Colon (tissue), 2 donors: ENCODE data around the gene DNAJC1.

Experiments used
- FAIRE-seq: peaks from 2 replicates; lab custom pipeline; 2012; peaks lifted over from hg19 to GRCh38; lab: Jason Lieb, UNC
- donor health status: control.
- donor health status: control.

DNAJC1 gene

DNA sequence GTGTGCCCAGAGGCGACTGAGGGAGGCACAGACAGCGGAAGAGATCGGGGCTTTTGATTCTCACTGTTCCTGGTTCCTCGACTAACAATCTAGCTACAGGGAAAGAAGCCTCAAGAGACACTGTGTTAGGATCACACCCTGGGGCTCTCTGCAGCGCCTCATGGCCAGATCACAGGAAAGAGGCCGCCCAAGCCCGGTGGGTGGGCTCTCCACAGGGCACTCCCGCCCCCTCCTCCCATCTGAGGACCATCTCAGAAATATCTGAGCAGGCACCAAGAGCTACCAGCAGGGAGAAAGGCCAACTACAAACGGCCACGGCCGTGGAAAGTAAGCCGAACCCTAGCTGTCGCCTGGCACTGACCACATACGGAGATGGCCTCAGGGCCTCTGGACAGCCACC is 245.3 kb downstream of the DNAJC1 start:
- no peak for FAIRE-seq

DNA sequence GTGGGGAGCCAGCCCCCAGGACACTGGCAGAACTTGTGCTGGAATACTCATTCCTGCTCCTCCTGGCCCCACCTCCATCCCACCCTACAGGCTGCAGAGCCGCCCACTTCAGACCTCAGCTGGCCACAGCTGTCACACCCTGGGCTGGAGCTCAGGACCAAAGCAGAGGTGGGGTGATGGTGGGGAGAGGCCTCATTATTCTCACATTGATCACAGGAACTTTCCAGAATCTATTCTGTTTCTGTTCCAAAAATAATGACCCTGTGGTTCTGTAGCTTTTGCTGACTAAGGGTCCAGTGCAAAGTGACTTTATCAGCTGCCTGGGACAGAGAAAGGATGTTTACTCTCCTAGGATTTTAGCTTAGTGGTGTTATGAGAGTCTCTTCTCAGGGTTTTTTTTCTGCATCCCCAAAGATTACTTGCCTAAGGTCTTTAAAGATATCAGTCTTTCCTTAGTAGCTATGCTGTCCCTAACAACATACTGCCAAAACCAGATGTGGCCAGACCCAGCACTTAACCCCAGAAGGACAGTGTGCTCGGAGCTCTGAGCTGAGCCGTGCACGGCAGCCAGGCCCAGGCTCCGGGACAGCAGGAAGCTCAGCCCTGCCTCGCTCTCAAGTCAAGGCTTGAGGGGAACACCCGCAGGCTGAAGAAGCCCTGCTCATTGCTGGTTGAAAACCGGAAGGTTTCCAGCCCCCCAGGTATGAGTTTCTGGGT is 246.2 kb downstream of the DNAJC1 start:
- FAIRE-seq: no peak

DNA sequence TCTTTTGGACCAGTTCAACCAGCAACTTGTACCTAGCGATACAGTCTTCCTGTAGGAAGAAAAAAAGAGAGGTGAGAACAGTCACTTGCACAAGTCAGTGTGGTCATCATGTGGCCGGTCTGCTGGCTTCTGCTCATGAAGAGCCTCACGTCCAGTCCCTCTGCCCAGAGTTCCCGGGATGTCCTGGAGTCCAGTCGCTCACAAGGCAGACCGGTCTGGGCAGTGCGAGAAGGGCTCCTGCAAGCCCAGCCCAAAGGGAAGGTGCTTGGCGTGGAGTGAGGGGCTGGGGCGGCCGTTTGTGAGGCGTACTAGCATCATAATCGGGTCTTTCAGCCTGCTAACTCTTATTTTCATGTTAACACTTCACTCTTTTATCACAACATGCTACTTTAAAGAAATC is 246.8 kb downstream of the DNAJC1 start:
- FAIRE-seq: no peak

DNA sequence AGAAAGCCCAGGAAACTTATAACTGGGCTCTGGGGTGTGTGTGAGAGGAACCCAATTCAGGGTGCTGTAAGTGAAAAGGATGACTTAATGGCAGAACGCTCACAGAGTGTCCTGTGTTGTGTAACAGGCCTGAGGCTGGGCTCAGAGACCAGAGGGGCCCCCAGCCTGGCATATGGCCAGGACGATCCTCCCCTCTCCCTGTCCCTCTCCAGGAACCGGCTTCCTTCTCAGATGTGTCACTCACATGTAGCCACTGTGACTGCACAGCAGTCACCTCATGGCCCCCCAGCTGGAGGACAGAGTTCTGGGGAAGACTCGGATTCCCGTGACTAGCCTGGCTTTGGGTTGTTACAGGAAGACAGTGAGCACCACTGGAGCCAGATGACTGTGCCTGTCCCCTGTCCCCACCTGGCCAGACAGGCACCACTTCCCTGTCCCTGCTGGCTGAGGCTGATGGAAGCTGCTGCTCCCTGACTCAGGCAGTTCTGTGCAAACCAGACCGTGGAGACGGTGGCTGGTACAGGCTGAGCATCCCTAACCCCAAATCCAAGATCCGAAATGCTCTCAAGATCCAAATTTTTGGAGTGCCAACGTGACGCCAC is 249.0 kb downstream of the DNAJC1 start:
- no peak for FAIRE-seq

DNA sequence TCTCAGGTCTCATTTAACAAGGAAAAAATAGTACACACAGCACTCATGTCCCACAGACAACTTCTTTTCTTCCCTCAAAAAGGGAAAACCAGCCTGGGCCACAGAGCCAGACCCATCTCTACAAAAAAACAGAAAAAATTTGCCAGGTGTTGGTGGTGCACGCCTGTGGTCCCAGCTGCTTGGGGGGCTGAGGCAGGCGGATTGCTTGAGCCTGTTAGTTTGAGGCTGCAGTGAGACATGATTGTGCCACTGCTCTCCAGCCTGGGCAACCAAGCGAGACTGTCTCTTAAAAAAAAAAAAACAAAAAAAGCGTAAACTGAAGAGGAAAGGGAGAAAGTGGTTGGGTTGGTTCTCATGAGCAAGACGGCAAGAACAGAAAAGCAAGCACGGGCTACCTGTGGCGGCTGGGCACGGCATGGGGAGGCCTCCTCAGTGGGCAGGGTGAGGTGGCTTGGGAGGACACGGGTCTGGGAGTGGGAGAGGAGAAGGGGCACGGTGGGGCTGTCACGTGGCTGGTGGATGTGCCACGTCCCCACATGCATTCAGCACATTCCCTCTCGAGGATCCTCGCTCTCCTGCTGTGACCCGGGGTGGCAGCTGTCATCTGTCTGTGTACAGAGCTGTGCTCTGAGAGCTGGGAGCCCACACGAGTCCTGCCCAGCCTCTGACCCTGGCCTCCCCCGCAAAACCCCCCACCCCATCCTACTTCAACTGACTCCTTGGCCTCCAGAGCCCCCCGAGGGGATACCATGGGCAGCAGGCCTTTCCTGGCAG is 249.8 kb downstream of the DNAJC1 start:
- FAIRE-seq: no peak

DNA sequence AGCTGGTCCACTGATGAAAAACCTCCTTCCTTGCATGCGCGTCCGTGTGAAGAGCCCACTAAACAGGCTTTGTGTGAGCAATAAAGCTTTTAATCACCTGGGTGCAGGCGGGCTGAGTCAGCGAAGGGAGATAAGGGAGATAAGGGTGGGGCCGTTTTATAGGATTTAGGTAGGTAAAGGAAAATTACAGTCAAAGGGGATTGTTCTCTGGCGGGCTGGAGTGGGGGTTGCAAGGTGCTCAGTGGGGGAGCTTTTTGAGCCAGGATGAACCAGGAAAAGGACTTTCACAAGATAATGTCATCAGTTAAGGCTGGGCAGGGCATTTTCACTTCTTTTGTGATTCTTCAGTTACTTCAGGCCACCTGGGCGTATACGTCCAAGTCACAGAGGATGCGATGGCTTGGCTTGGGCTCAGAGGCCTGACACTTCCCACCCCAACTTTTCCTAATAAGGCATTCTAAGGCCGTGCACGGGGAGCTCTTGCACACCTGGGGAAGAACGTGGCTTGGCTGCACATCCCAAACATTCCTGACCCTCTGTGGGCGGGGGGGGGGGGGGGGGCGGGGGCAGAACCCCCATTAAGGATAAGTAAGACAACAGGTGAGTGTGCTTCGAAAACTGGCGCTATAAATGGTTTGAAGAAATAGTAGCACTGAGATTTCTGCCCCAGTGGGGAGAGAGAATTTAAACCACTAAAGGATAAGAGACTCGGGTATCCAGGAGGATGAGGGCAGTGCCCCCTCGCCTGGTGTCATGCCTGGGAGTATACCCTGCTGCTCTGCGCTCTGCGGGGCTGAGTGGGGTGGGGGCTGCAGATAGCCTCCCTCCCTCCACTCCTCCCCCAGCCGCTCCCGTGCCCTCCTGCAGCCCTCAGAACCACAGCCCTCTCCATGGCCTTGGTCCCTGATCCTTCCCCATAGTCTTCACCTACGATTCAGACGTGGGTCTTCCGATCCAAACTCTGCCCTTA is 251.9 kb downstream of the DNAJC1 start:
- no peak for FAIRE-seq

DNA sequence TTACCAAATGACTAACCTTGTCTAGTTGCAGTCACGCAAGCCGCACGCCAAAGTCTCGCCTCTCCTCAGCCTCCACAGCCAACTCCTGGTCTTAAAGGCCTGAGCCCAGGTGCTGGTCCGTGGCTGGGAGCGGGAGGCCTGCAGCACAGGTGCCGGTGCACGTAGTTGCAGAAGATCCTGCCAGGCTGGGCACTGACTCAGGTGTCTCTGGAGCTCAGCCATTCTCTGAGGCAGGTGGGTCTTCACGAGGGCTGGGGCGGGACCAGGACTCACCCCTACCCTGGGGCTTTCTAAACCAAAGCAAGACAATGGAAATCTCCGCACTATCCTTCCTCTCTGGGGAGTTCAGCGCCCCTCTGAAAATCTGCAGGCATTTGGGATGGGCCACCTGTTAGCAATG is 253.1 kb downstream of the DNAJC1 start:
- no peak for FAIRE-seq

DNA sequence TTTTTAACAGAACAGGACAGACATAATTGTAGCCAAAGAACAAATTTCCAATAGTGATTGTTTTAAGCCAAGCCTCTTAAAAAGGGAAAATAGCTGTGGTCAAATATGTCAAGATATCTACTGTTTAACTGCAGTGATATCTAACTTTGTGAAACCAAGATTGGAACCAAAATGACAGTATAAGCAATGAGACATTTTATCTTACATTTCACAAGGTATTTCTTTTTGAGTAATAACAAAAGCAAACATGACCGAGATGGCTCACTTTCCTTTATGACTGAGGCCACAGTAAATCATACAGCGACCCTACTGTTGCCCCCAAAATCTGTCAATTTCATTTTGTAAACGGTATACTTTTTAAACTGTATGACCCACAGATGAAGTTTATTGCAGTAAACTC is 253.7 kb downstream of the DNAJC1 start:
- FAIRE-seq: no peak

DNA sequence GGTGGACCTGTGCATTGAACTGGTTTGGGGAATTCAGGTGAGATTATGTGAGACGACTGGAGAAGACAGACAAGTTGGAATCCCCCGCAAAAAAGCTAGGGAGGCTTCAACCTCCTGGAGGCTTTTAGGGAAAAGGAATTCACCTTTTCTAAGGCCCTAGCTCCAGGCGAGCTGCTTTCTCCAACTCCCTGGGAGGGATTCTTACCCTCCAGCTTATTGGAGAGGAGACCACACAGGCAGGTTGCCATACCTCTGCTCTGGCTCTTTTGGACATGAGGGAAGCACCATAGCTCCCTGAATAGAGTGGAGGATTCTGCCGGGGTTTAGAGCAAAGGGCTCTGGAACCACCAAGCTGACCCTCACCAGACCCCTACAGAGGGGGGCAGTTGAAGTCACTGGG is 255.7 kb downstream of the DNAJC1 start:
- FAIRE-seq: no peak

DNA sequence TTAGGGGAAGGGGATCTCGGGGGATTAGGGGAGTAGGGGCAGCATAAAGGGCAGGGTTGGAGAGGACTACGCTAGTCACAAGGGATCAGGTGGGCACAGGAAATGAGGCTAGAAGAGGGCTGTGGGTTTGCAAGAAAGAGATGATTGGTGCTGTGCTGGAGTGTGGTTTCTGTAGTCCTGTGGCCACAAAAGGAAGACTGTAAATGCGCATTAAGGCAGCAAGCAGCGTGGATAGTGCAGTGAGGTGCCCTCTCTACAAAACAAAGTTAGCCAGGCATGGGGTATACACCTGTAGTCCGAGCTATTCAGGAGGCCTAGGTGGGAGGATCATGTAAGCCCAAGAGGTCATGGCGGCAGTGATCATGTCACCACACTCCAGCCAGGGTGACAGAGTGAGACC is 257.4 kb downstream of the DNAJC1 start:
- FAIRE-seq: no peak

DNA sequence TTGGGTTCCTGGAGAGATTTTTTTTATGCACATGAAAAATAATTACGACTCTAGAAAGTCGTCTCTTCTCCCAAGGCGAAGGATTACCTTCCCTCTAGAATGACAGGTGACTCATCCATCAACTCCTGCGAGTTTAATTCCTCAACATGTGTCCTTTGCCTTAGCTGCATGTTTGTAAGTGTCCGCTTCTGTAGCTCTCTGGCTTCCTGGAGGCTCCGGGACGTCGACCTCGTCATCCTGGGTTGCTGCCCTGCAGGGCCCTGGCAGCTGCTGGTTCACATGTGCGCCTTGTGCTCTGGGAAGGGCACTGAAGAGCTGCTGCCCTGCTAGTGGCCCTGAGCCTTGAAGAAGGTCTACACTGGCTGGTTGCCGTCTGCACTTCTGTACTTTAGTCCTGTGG is 259.3 kb downstream of the DNAJC1 start:
- no peak for FAIRE-seq

DNA sequence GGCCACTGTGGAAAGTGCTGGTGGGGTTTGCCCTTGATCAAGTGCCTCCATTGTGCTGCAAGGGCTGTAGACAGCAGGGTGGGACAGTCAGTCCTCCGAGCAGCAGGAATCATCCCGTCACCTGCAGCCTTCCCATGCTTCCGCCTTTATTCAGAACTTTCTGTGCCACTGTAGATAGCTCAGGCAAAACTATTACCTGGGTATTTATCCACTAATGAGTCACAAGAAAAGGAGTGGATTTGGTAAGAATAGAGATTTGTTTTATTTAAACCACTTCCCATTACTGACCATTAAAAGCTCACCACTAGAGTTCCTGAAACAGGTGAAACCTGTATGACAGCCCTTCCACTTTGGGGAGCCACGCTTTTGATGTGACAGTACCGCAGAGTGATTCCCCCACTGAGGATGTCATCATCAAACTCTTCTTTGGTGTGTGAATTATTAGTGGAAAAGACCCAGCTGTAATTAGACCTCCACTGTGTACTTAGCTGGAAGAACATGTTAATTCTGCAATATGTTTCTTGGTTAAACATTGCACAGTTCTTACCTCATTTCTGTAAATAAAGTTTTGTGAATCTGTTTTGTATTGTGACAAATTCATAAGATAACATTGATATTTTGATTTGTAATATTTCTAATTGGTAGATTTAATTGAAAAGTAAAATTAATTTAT is 260.7 kb downstream of the DNAJC1 start:
- no peak for FAIRE-seq

DNA sequence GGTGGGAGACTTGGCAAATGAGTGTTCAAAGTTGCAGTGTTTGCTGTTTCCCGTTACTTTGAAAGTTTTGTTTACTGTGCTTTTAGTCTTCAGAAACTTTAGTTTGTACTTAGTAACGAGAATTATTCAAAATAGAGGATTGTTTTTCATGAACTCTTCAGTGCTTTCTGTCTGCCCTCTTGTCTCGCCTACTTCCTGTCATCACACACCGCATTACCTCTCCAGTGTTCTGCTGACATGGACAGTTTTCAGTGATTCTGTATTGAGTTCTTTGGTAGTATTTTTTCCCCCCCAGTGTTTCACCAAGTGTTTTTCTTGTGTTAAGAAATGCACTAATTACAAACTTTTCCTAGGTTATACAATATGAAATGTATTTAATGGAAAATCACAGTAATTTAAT is 262.5 kb downstream of the DNAJC1 start:
- no peak for FAIRE-seq

DNA sequence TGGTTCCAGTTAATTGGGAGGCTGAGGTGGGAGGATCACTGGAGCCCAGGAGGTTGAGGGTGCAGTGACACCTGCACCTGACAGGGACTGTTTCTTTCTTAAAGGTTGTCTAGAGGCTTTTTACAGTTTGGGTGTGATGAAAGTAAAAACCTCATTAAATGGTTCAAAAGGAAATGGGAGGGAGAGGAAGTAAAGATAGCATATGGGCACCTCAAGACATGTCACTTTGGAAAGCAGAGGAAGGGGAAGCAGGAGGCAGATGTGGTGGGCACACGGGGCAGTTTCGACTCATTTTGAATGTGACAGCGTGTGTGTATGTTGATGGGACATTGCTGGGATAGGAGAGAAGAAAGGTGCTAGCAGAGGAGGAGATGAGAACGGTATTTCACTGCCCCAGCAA is 266.4 kb downstream of the DNAJC1 start:
- FAIRE-seq: no peak

DNA sequence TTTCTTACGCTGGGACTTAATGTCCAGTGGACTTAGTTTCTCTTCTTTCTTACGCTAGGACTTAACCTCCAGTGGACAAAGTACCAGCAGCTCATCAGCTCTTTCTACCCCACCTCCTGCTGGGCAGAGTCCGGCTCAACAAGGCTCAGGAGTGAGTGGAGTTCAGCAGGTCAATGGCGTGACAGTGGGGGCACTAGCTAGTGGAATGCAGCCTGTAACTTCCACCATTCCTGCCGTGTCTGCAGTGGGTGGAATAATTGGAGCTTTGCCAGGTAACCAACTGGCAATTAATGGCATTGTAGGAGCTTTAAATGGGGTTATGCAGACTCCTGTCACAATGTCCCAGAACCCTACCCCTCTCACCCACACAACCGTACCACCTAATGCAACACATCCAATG is 269.8 kb downstream of the DNAJC1 start:
- no peak for FAIRE-seq

DNA sequence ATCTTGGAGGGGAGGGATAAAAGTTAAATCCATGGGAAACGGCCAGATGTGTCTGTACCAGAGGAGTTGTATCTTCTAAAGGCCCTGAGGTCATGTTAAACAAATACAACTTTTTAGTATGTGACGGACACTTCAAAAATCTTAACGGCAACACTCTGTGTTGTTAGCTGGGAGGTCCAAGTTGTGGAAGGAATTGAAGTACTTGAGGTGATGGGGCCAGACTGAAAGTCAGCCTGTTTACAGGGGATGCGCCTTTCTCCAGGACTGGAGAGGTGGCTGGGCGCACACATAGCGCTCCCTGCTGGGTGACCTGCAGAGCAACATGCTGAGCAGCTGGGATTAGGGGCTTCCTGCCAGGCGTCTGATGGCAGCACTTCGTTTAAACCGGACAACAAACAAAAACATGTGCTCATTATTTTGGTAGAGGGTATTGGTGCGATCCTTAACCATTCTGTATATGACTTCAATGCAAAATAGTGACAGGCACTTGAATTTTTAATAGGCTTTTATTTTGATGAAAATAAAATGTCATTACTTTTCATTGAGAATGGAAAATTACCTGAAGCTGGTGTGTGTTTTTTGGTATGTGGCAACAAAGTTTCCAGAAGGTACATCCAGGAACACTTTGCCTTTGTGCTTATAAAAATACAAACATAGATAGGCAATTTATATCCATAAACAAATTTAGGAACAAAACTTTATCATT is 271.3 kb downstream of the DNAJC1 start:
- FAIRE-seq: no peak

DNA sequence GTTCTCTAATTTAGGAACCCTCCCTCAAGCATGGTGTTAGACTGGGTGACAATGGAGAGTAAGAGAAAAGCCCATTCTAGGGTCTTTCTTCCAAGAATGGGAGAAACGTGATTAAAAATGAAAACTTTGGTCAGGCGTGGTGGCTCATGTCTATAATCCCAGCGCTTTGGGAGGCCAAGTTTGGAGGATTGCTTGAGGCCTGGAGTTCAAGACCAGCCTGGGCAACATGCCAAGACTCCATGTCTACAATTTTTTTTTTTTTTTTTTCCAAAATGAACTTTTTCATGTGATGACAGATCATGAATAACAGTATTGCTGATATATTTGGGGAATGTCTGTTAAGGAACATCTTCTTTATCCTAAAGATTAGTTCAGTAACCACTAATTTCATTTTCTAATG is 274.9 kb downstream of the DNAJC1 start:
- no peak for FAIRE-seq

DNA sequence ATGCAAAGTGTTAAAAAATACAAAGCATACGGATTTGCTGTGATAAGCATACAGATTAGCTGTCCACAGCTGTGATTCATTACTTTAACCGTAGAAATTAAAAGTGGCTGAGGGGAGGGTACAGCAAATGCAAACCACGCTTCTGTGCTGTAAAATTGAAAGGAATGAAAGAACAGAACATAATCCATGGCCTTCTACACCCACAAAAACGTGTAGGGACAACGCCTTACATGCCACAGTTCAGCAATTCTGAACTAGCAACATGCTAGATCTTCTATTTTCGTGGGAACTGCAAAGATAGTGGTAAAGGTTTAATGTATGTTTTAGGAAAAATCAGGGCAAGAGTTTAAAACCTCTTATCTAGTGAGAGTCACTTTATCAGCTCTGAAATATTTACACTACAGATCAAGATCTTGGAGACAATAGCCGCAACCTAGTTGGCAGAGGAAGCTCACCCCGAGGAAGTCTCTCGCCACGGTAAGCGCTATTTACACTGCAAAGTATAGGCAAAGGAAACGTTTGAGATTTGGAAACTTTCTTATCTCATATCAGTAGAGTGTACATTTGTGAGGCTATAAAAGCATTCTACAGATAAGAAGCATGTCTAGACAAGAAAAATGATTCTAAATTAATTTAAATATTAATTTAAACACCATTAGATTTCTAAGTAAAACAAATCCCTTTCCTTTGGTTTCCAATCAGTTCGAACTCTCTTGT is 275.9 kb downstream of the DNAJC1 start:
- no peak for FAIRE-seq

DNA sequence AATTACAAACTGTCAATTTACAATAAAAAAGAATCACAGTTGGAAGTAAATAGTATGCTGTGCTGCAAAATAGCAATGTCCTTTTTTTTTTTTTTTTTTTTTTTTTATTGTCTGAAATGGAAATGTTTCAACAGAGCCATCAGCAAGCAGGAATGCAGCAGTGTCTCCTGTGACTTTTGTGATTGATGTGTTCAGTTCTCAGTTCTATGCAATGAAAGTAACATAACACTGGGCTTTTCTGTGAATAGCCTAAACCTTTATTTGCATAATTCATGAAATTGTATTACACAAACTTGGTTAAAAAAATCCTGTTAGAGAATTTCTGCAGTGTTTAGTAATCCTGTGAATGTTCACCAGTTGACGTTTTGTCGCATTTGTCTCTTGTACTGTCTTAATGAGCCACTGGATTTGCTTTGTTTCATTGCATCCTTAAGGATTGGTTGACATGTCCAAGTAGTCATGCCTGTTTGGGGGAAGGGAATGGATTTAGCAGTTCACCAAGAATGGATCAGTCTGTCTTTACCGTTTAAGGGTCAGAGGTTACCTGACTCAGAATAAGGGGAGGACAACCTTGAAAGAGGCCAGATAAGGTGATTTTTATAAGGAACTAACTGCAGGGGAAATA is 276.8 kb downstream of the DNAJC1 start:
- no peak for FAIRE-seq
